Peyer's patch (tissue), 4 donors: Measurements from ENCODE around the gene FOCAD. TPM values are rescaled to one million over a fixed set of nuclear protein-coding genes. Genes with fewer than 3 reads are reported as not detected.
"Not testable (repeated sequence)": the region's sequence is repeated elsewhere in the genome, so short reads cannot be mapped to it uniquely, and the experiment has no call there.

ENCODE experiments used
- DNase-seq, 3 donors: peaks; one replicate each; pipeline ENCODE4 v3.0.0-alpha.2; 2017 to 2019
- H3K27ac ChIP-seq, 4 donors: fragments of 200-600 bp; sonication (generic); one replicate each; pipeline ENCODE4 v1.5.1; 2016 to 2019
- H3K27me3 ChIP-seq, 2 donors: fragments of 200-600 bp; sonication (generic); one replicate each; pipeline ENCODE4 v1.5.1; 2019
- H3K36me3 ChIP-seq, 3 donors: fragments of 200-600 bp; sonication (generic); one replicate each; pipeline ENCODE4 v1.5.1; 2016 to 2019
- H3K4me1 ChIP-seq, 4 donors: fragments of 200-600 bp; sonication (generic); one replicate each; pipeline ENCODE4 v1.5.1; 2016 to 2019
- H3K4me3 ChIP-seq, 4 donors: fragments of 200-600 bp; sonication (generic); 1 replicate in 3 of 4; 2 replicates in 1 of 4; pipeline ENCODE4 v1.5.1; 2016 to 2019; ENCODE audit warnings: mild to moderate bottlenecking in 1 of 4
- H3K9me3 ChIP-seq, 4 donors: fragments of 200-600 bp; sonication (generic); one replicate each; pipeline ENCODE4 v1.5.1; 2016 to 2019; ENCODE audit warnings: mild to moderate bottlenecking in 1 of 4
- CTCF ChIP-seq, 6 experiments: fragments of 450-650 bp in 4 of 6; fragments of 200-600 bp in 2 of 6; sonication (generic) in 1 of 6; IDR thresholded peaks; one replicate each; pipeline ENCODE4 v1.5.1; 2017 to 2019; ENCODE audit warnings: antibody characterized with exemption in 6 of 6, mild to moderate bottlenecking in 3 of 6, moderate library complexity in 1 of 6
- POLR2A ChIP-seq, 2 donors: fragments of 450-650 bp; IDR thresholded peaks; one replicate each; pipeline ENCODE4 v1.5.1; 2017; ENCODE audit warnings: antibody characterized with exemption in 2 of 2, mild to moderate bottlenecking in 2 of 2, moderate library complexity in 2 of 2
- total RNA-seq, 4 donors: library from RNA; depleted of rRNA; stranded (reverse); fragments of >200 nt; gene quantifications; one replicate each; pipeline ENCODE4 v1.1.0, GENCODE V29; 2016

Gene FOCAD
- total RNA-seq, 4 donors from 2014 or later: 19.4 to 42.1 (median 28.7) TPM

GRCh38 chr9:20664501-20664900, 19.6 kb upstream of the FOCAD start:
- H3K4me1 ChIP-seq: peaks cover 0 to 4% (median 0%) of the 10 kb centered on the region in 4 donors
- no peak overlapping the region for H3K27ac ChIP-seq
- H3K36me3 ChIP-seq: no peaks in the 10 kb centered on the region
- TF ChIP-seq CTCF (IDR thresholded peaks at IDR 0.05) (no peak), POLR2A (IDR thresholded peaks at IDR 0.05) (no peak)
- no peak overlapping the region for H3K4me3 ChIP-seq
- no peaks in the 10 kb centered on the region for H3K9me3 ChIP-seq
- H3K27me3 ChIP-seq: no peaks in the 10 kb centered on the region
- DNase-seq: no peak

GRCh38 chr9:20670395-20670794, 13.7 kb upstream of the FOCAD start:
- Histone ChIP-seq H3K4me3 (no peak overlapping the region), H3K27ac (no peak overlapping the region), H3K27me3 (no peaks in the 10 kb centered on the region), H3K4me1 (no peaks in the 10 kb centered on the region), H3K36me3 (no peaks in the 10 kb centered on the region), H3K9me3 (no peaks in the 10 kb centered on the region)
- TF ChIP-seq CTCF (IDR thresholded peaks at IDR 0.05) (no peak), POLR2A (IDR thresholded peaks at IDR 0.05) (no peak)
- DNase-seq: no peak

- H3K27me3 ChIP-seq: no peaks in the 10 kb centered on the region
- no peak overlapping the region for H3K4me3 ChIP-seq
- H3K36me3 ChIP-seq: no peaks in the 10 kb centered on the region
- DNase-seq: no peak
- no peaks in the 10 kb centered on the region for H3K9me3 ChIP-seq
- no peaks in the 10 kb centered on the region for H3K4me1 ChIP-seq
- TF ChIP-seq POLR2A (IDR thresholded peaks at IDR 0.05) (no peak), CTCF (IDR thresholded peaks at IDR 0.05) (no peak)
- no peak overlapping the region for H3K27ac ChIP-seq
Observed at GRCh38 chr9:20671635-20672034, 12.4 kb upstream of the FOCAD start.

GRCh38 chr9:20673537-20673936, 10.5 kb upstream of the FOCAD start:
- DNase-seq, H3K27ac ChIP-seq, H3K4me3 ChIP-seq, H3K9me3 ChIP-seq, H3K4me1 ChIP-seq, H3K27me3 ChIP-seq, H3K36me3 ChIP-seq: not testable (repeated sequence)

GRCh38 chr9:20681467-20681866, 2.6 kb upstream of the FOCAD start:
- H3K4me3 ChIP-seq: no peak overlapping the region
- H3K9me3 ChIP-seq: no peaks in the 10 kb centered on the region
- H3K27ac ChIP-seq: no peak overlapping the region
- peaks cover 0 to 10% (median 0%) of the 10 kb centered on the region in 4 donors for H3K4me1 ChIP-seq
- H3K36me3 ChIP-seq: no peaks in the 10 kb centered on the region
- TF ChIP-seq CTCF (IDR thresholded peaks at IDR 0.05) (no peak), POLR2A (IDR thresholded peaks at IDR 0.05) (no peak)
- no peak for DNase-seq
- H3K27me3 ChIP-seq: no peaks in the 10 kb centered on the region

GRCh38 chr9:20683351-20684034, 566 bp upstream of the FOCAD start:
- peak overlapping the region; percentile 85 to 95 (median 90) for H3K27ac ChIP-seq
- TF ChIP-seq CTCF (IDR thresholded peaks at IDR 0.05): peak in 1 of 6 experiments; percentile 4
- TF ChIP-seq POLR2A (IDR thresholded peaks at IDR 0.05): no peak

More at GRCh38 chr9:20683351-20684034, 566 bp upstream of the FOCAD start:
- Histone ChIP-seq H3K27me3 (no peaks in the 10 kb centered on the region), H3K4me1 (peaks cover 0 to 10% (median 0%) of the 10 kb centered on the region in 4 donors), H3K4me3 (peak overlapping the region; percentile 79 to 96 (median 90)), H3K36me3 (no peaks in the 10 kb centered on the region), H3K9me3 (no peaks in the 10 kb centered on the region)
- DNase-seq: peak in 2 of 3 donors; percentile 43 to 76
